WTC11 (cell line): ENCODE data around the gene GHITM. TPM values are rescaled to one million over a fixed set of nuclear protein-coding genes. Genes with fewer than 3 reads are reported as not detected.

ENCODE experiments used
- ATAC-seq: fragments of 200-7000 bp; cut with Tn5 transposase; 2 replicates; pipeline ENCODE4 v1.10.0; 2021; ENCODE audit warnings: mild to moderate bottlenecking, moderate library complexity
- CTCF ChIA-PET: fragments of 300-600 bp; sonication (Branson Sonifier 250); formaldehyde crosslinking; loops from one replicate; lab custom pipeline; 2021; ENCODE audit warnings: antibody characterized with exemption; lab: Charles Lee
- POLR2A ChIA-PET: fragments of 350-600 bp; sonication (Branson Sonifier 250); formaldehyde crosslinking; loops from one replicate; lab custom pipeline; 2021; ENCODE audit warnings: antibody characterized with exemption; lab: Charles Lee
- DNase-seq: peaks from one replicate; pipeline ENCODE4 v3.0.0; 2021; ENCODE audit warnings: low spot score
- H3K27ac Mint-ChIP-seq: 2 replicates; pipeline ENCODE4 v1.8.0; 2021; ENCODE audit warnings: mixed read lengths
- H3K27me3 Mint-ChIP-seq: 2 replicates; pipeline ENCODE4 v1.8.0; 2021; ENCODE audit warnings: low read depth, mild to moderate bottlenecking, moderate library complexity, mixed read lengths
- H3K36me3 Mint-ChIP-seq: 2 replicates; pipeline ENCODE4 v1.8.0; 2021; ENCODE audit warnings: mixed read lengths
- H3K4me1 Mint-ChIP-seq: 2 replicates; pipeline ENCODE4 v1.8.0; 2022; ENCODE audit warnings: mixed read lengths
- H3K4me3 Mint-ChIP-seq: 2 replicates; pipeline ENCODE4 v1.8.0; 2021; ENCODE audit warnings: mild to moderate bottlenecking, moderate library complexity, mixed read lengths
- H3K9me3 Mint-ChIP-seq: 2 replicates; pipeline ENCODE4 v1.8.0; 2021; ENCODE audit warnings: mixed read lengths
- E2F5 ChIP-seq: sonication (generic); formaldehyde crosslinking; IDR thresholded peaks from 2 replicates; pipeline ENCODE4 v1.8.1; 2022; ENCODE audit warnings: mild to moderate bottlenecking, moderate library complexity, missing genetic modification reagents
- FOXP1 ChIP-seq: sonication (generic); formaldehyde crosslinking; IDR thresholded peaks from 2 replicates; pipeline ENCODE4 v1.8.0; 2022; ENCODE audit warnings: missing genetic modification reagents, mild to moderate bottlenecking, moderate library complexity, borderline replicate concordance
- GRHL2 ChIP-seq: fragments of 250-450 bp; sonication (Bioruptor Pico); IDR thresholded peaks from 2 replicates; pipeline ENCODE4 v1.8.0; 2022; ENCODE audit warnings: mild to moderate bottlenecking, moderate library complexity; ENCODE audit not compliant: insufficient replicate concordance, severe bottlenecking
- GTF2I ChIP-seq: fragments of 250-450 bp; sonication (Bioruptor Pico); conservative IDR thresholded peaks from 2 replicates; pipeline ENCODE4 v1.4.0; 2021; ENCODE audit warnings: mild to moderate bottlenecking
- NFATC4 ChIP-seq: fragments of 250-450 bp; sonication (Bioruptor Pico); IDR thresholded peaks from 2 replicates; pipeline ENCODE4 v1.9.0; 2021; ENCODE audit warnings: mild to moderate bottlenecking
- OVOL2 ChIP-seq: fragments of 250-450 bp; sonication (Bioruptor Pico); IDR thresholded peaks from 2 replicates; pipeline ENCODE4 v1.9.0; 2021; ENCODE audit warnings: mild to moderate bottlenecking, borderline replicate concordance
- PRRX2 ChIP-seq: fragments of 250-450 bp; sonication (Bioruptor Pico); IDR thresholded peaks from 2 replicates; pipeline ENCODE4 v1.8.0; 2021; ENCODE audit warnings: mild to moderate bottlenecking
- SMAD3 ChIP-seq: sonication (generic); formaldehyde crosslinking; IDR thresholded peaks from 2 replicates; pipeline ENCODE4 v1.8.0; 2022; ENCODE audit warnings: missing genetic modification reagents, mild to moderate bottlenecking, borderline replicate concordance
- STAT6 ChIP-seq: sonication (generic); formaldehyde crosslinking; conservative IDR thresholded peaks from 2 replicates; pipeline ENCODE4 v1.8.1; 2023; ENCODE audit warnings: mild to moderate bottlenecking, low read depth, missing genetic modification reagents, moderate library complexity
- TEAD1 ChIP-seq: sonication (generic); formaldehyde crosslinking; IDR thresholded peaks from 2 replicates; pipeline ENCODE4 v1.8.0; 2022; ENCODE audit warnings: mild to moderate bottlenecking, missing genetic modification reagents
- ZMAT4 ChIP-seq: fragments of 250-450 bp; sonication (Bioruptor Pico); IDR thresholded peaks from 2 replicates; pipeline ENCODE4 v1.9.0; 2021; ENCODE audit warnings: mild to moderate bottlenecking
- ZNF138 ChIP-seq: sonication (generic); formaldehyde crosslinking; conservative IDR thresholded peaks from 2 replicates; pipeline ENCODE4 v1.8.1; 2022; ENCODE audit warnings: mild to moderate bottlenecking, moderate library complexity, missing genetic modification reagents
- ZNF423 ChIP-seq: fragments of 250-450 bp; sonication (Bioruptor Pico); IDR thresholded peaks from 2 replicates; pipeline ENCODE4 v2.1.2; 2022; ENCODE audit warnings: mild to moderate bottlenecking, moderate library complexity
- ZSCAN18 ChIP-seq: fragments of 250-450 bp; sonication (Bioruptor Pico); IDR thresholded peaks from 2 replicates; pipeline ENCODE4 v2.1.2; 2022; ENCODE audit warnings: mild to moderate bottlenecking, moderate library complexity
- total RNA-seq: library from RNA; stranded (reverse); gene quantifications from 3 replicates; pipeline ENCODE4 v1.2.3, GENCODE V29; 2021
- TF ChIP-seq, protein P1 (sequence below): sonication (generic); formaldehyde crosslinking; IDR thresholded peaks from 2 replicates; pipeline ENCODE4 v1.8.1; 2023; ENCODE audit warnings: mild to moderate bottlenecking, missing genetic modification reagents
- TF ChIP-seq, protein P2 (sequence below): fragments of 250-450 bp; sonication (Bioruptor Pico); IDR thresholded peaks from 2 replicates; pipeline ENCODE4 v1.8.0; 2021; ENCODE audit warnings: mild to moderate bottlenecking
- TF ChIP-seq, protein P3 (sequence below): fragments of 250-450 bp; sonication (Bioruptor Pico); IDR thresholded peaks from 2 replicates; pipeline ENCODE4 v1.9.0; 2021; ENCODE audit warnings: mild to moderate bottlenecking

GHITM gene
- total RNA-seq, 1 experiment from 2014 or later: 97.6 TPM

DNA sequence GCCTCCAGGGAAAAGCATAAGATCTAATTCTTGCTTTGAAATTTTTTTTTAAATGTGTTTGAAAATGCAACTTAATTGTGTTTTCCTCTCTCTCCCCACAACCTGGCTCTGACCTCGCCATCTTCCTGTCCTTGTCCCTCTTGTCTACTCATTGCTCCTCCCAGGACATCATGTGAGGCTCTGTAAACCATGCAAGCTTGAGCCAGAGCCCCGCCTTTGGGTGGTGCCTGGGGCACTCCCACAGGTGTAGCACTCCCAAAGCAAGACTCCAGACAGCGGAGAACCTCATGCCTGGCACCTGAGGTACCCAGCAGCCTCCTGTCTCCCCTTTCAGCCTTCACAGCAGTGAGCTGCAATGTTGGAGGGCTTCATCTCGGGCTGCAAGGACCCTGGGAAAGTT lies 45.2 kb downstream of the GHITM start:
- TF ChIP-seq, protein P1, sequence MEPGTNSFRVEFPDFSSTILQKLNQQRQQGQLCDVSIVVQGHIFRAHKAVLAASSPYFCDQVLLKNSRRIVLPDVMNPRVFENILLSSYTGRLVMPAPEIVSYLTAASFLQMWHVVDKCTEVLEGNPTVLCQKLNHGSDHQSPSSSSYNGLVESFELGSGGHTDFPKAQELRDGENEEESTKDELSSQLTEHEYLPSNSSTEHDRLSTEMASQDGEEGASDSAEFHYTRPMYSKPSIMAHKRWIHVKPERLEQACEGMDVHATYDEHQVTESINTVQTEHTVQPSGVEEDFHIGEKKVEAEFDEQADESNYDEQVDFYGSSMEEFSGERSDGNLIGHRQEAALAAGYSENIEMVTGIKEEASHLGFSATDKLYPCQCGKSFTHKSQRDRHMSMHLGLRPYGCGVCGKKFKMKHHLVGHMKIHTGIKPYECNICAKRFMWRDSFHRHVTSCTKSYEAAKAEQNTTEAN: no peak
- TF ChIP-seq SMAD3 (CRISPR knock-in tag) (no peak), OVOL2 (CRISPR knock-in tag) (no peak), TEAD1 (CRISPR knock-in tag) (no peak), ZNF138 (CRISPR knock-in tag) (no peak), STAT6 (no peak), ZNF423 (no peak), GTF2I (no peak), ZMAT4 (CRISPR knock-in tag) (no peak)

DNA sequence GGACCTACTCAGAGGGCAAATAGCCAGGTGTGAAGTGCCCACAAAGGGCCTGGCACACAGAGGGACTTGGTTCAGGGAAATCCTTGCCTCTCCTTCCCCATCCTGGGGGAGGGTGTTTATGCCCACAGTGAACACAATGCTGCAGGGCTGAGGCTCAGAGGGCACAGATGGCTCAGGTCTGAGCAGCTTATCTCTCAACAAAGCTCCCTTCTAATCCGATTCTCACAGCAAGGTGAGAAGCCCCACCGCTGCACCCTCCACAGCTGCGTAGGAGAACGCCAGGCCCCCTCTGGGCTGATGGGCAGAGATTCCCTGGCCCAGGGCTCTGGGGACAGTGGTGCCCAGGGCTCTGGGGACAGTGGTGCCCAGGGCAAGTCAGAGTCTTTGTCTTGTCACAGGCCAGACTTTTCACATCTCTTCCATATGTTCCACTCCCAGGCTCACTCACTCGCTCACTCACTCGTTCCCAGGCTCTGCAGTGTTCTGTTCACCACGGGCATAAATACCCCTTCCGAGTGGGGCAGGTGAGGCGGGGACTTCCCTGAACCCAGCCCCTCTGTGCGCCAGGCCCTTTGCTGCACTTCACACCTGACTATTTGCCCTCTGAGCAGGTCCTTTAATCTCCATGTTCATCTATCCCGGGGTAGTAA lies 46.3 kb downstream of the GHITM start:
- DNase-seq (no peak), ATAC-seq (no peak)
- ChIA-PET CTCF (interaction anchor here (1.6 kb wide), 1 partner anchor 38 kb away, joined by 9 read pairs; no protein-coding TSS in a partner anchor), POLR2A (no interaction called here)
- Mint-ChIP-seq H3K9me3 (peaks cover 14% of the 10 kb centered on the region), H3K36me3 (peaks cover 7% of the 10 kb centered on the region), H3K27ac (no peak overlapping the region), H3K4me3 (no peak overlapping the region), H3K4me1 (no peaks in the 10 kb centered on the region), H3K27me3 (peaks cover 2% of the 10 kb centered on the region)
- TF ChIP-seq, protein P2, sequence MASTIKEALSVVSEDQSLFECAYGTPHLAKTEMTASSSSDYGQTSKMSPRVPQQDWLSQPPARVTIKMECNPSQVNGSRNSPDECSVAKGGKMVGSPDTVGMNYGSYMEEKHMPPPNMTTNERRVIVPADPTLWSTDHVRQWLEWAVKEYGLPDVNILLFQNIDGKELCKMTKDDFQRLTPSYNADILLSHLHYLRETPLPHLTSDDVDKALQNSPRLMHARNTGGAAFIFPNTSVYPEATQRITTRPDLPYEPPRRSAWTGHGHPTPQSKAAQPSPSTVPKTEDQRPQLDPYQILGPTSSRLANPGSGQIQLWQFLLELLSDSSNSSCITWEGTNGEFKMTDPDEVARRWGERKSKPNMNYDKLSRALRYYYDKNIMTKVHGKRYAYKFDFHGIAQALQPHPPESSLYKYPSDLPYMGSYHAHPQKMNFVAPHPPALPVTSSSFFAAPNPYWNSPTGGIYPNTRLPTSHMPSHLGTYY (CRISPR knock-in tag): no peak
- TF ChIP-seq GRHL2 (CRISPR knock-in tag) (no peak), E2F5 (CRISPR knock-in tag) (no peak), STAT6 (no peak), NFATC4 (no peak), ZSCAN18 (CRISPR knock-in tag) (no peak), OVOL2 (CRISPR knock-in tag) (no peak), PRRX2 (no peak), FOXP1 (CRISPR knock-in tag) (no peak)
- TF ChIP-seq, protein P3, sequence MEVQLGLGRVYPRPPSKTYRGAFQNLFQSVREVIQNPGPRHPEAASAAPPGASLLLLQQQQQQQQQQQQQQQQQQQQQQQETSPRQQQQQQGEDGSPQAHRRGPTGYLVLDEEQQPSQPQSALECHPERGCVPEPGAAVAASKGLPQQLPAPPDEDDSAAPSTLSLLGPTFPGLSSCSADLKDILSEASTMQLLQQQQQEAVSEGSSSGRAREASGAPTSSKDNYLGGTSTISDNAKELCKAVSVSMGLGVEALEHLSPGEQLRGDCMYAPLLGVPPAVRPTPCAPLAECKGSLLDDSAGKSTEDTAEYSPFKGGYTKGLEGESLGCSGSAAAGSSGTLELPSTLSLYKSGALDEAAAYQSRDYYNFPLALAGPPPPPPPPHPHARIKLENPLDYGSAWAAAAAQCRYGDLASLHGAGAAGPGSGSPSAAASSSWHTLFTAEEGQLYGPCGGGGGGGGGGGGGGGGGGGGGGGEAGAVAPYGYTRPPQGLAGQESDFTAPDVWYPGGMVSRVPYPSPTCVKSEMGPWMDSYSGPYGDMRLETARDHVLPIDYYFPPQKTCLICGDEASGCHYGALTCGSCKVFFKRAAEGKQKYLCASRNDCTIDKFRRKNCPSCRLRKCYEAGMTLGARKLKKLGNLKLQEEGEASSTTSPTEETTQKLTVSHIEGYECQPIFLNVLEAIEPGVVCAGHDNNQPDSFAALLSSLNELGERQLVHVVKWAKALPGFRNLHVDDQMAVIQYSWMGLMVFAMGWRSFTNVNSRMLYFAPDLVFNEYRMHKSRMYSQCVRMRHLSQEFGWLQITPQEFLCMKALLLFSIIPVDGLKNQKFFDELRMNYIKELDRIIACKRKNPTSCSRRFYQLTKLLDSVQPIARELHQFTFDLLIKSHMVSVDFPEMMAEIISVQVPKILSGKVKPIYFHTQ: no peak

More for the DNA sequence above, 45.2 kb downstream of the GHITM start:
- peaks cover 16% of the 10 kb centered on the region for H3K9me3 Mint-ChIP-seq
- H3K27me3 Mint-ChIP-seq: peaks cover 5% of the 10 kb centered on the region
- CTCF ChIA-PET: interaction anchor here (0.5 to 1.6 kb wide), 2 partner anchors 37 to 158 kb away, joined by 3 to 9 read pairs; no protein-coding TSS in a partner anchor
- H3K27ac Mint-ChIP-seq: no peak overlapping the region
- peak; percentile 55 for ATAC-seq
- POLR2A ChIA-PET: no interaction called here
- H3K4me1 Mint-ChIP-seq: no peaks in the 10 kb centered on the region
- no peak overlapping the region for H3K4me3 Mint-ChIP-seq
- DNase-seq: no peak
- peaks cover 10% of the 10 kb centered on the region for H3K36me3 Mint-ChIP-seq
